ENCODE results near the gene PRR36. TPM values are rescaled to one million over a fixed set of nuclear protein-coding genes. Genes with fewer than 3 reads are reported as not detected.
A peak's percentile ranks its signal among the peaks of the same experiment; 100 is the strongest.

The PRR36 gene
- total RNA-seq, 1 donor from 2014 or later: 1.0 TPM

DNA sequence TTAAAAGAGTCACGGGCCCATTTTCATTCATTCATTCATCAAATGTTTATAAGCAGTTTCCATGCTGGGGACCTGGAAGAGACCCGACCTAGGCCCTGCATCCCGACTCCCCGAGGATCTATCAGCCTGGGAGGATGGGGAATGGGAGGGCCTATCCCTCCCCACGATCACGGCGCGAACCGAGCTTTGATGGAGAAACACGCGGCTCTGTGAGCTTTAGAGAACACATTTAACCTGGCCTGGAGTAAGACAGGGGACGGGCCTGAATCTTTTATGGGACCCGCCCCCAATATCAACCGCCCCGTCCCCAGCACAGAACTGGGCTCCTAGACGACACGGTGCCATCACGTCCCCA lies 45.0 kb downstream of the PRR36 start:
- H3K4me3 ChIP-seq (ENCODE audit: low read depth, low read length): peak overlapping the region; percentile 34
- no peak for TF ChIP-seq CTCF (IDR thresholded peaks at IDR 0.05; ENCODE audit: insufficient read depth, low read length, poor library complexity, severe bottlenecking)
- H3K36me3 ChIP-seq (ENCODE audit: control insufficient read depth, insufficient read depth, low read length): no peaks in the 10 kb centered on the region
- no peak for DNase-seq (ENCODE audit: low read depth)
- peaks cover 2% of the 10 kb centered on the region for H3K27me3 ChIP-seq (ENCODE audit: control insufficient read depth, insufficient read depth, low read length)

DNA sequence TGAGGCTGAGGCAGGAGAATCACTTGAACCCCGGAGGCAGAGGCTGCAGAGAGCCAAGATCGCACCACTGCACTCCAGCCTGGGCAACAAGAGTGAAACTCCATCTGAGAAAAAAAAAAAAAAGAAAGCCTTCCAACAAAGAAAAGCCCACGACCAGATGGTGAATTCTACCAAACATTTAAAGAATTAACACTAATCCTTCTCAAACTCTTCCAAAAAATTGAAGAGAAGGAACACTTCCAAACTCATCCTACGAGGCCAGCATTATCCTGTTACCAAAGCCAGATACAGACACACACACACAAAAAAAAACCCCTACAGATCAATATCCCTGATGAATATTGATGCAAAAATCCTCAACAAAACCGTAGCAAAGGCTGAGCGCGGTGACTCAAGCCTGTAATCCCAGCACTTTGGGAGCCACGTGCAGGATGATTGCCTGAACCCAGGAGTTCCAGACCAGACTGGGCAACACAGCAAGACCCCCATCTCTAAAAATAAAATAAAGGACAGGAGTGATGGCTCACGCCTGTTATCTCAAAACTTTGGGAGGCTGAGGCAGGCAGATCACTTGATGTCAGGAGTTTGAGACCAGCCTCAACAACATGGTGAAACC lies 50.4 kb downstream of the PRR36 start:
- H3K36me3 ChIP-seq (ENCODE audit: control insufficient read depth, insufficient read depth, low read length): no peaks in the 10 kb centered on the region
- H3K4me3 ChIP-seq (ENCODE audit: low read depth, low read length): no peak overlapping the region
- peaks cover 2% of the 10 kb centered on the region for H3K27me3 ChIP-seq (ENCODE audit: control insufficient read depth, insufficient read depth, low read length)
- no peak for TF ChIP-seq CTCF (IDR thresholded peaks at IDR 0.05; ENCODE audit: insufficient read depth, low read length, poor library complexity, severe bottlenecking)
- DNase-seq (ENCODE audit: low read depth): no peak

- no peaks in the 10 kb centered on the region for H3K36me3 ChIP-seq (ENCODE audit: control insufficient read depth, insufficient read depth, low read length)
- no peak for DNase-seq (ENCODE audit: low read depth)
- no peak overlapping the region for H3K4me3 ChIP-seq (ENCODE audit: low read depth, low read length)
- no peak for TF ChIP-seq CTCF (IDR thresholded peaks at IDR 0.05; ENCODE audit: insufficient read depth, low read length, poor library complexity, severe bottlenecking)
- no peaks in the 10 kb centered on the region for H3K27me3 ChIP-seq (ENCODE audit: control insufficient read depth, insufficient read depth, low read length)
Measured at GRCh38 chr19:7822910-7823515, 51.2 kb downstream of the PRR36 start.

DNA sequence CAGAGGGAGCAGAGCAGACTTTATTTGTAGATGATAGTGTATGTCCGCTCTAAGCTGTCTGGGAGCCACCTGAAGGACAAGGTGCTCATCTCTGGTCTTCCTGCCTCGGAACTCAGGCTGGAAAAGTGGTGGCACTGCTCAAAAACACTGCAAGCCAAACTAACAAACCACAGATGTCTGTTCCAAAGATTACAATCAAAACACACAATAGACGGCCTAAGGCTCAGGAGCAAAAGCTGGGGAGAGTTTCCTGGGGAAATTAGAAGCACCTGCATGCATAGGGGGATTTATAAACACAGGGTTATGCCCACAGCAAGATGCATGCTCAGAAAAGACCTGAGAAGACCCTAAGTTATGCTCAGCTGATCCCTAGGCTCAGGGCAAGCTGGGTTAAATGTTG lies 53.6 kb downstream of the PRR36 start:
- Histone ChIP-seq H3K27me3 (ENCODE audit: control insufficient read depth, insufficient read depth, low read length) (no peaks in the 10 kb centered on the region), H3K4me3 (ENCODE audit: low read depth, low read length) (no peak overlapping the region), H3K36me3 (ENCODE audit: control insufficient read depth, insufficient read depth, low read length) (no peaks in the 10 kb centered on the region)
- DNase-seq (ENCODE audit: low read depth): no peak
- TF ChIP-seq CTCF (IDR thresholded peaks at IDR 0.05; ENCODE audit: insufficient read depth, low read length, poor library complexity, severe bottlenecking): no peak

DNA sequence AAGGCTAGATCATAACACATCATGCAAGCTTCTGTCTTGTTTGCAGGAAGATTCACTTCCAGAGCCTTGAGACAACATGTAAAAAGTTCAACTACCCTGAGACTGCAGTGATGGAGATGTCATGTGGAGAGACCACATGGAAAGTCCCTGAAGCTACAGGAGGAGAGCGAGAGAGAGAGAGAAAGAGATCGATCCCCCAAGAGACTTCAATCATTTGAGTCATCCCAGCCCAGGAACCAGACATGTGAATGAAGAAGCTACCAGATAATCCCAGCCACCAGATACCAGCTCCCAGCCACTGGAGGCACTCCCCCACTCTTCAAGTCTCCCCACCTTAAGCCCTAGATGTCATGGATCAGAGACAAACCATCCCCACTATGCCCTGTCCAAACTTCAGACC lies 54.9 kb downstream of the PRR36 start:
- H3K36me3 ChIP-seq (ENCODE audit: control insufficient read depth, insufficient read depth, low read length): no peaks in the 10 kb centered on the region
- TF ChIP-seq CTCF (IDR thresholded peaks at IDR 0.05; ENCODE audit: insufficient read depth, low read length, poor library complexity, severe bottlenecking): no peak
- no peak for DNase-seq (ENCODE audit: low read depth)
- H3K27me3 ChIP-seq (ENCODE audit: control insufficient read depth, insufficient read depth, low read length): no peaks in the 10 kb centered on the region
- no peak overlapping the region for H3K4me3 ChIP-seq (ENCODE audit: low read depth, low read length)

- no peak overlapping the region for H3K4me3 ChIP-seq (ENCODE audit: low read depth, low read length)
Measured at GRCh38 chr19:7818806-7819205, 55.4 kb downstream of the PRR36 start.

More at GRCh38 chr19:7818806-7819205, 55.4 kb downstream of the PRR36 start:
- DNase-seq (ENCODE audit: low read depth): no peak
- Histone ChIP-seq H3K36me3 (ENCODE audit: control insufficient read depth, insufficient read depth, low read length) (no peaks in the 10 kb centered on the region), H3K27me3 (ENCODE audit: control insufficient read depth, insufficient read depth, low read length) (no peaks in the 10 kb centered on the region)
- no peak for TF ChIP-seq CTCF (IDR thresholded peaks at IDR 0.05; ENCODE audit: insufficient read depth, low read length, poor library complexity, severe bottlenecking)
